NCI-H526 treated with DMSO at 0.1 percent for 48 hours (cell line): ENCODE results near the gene RELN.

Experiments used
- DNase-seq: peaks from one replicate; lab custom pipeline; 2025; lab: John Stamatoyannopoulos, UW

RELN gene

DNA sequence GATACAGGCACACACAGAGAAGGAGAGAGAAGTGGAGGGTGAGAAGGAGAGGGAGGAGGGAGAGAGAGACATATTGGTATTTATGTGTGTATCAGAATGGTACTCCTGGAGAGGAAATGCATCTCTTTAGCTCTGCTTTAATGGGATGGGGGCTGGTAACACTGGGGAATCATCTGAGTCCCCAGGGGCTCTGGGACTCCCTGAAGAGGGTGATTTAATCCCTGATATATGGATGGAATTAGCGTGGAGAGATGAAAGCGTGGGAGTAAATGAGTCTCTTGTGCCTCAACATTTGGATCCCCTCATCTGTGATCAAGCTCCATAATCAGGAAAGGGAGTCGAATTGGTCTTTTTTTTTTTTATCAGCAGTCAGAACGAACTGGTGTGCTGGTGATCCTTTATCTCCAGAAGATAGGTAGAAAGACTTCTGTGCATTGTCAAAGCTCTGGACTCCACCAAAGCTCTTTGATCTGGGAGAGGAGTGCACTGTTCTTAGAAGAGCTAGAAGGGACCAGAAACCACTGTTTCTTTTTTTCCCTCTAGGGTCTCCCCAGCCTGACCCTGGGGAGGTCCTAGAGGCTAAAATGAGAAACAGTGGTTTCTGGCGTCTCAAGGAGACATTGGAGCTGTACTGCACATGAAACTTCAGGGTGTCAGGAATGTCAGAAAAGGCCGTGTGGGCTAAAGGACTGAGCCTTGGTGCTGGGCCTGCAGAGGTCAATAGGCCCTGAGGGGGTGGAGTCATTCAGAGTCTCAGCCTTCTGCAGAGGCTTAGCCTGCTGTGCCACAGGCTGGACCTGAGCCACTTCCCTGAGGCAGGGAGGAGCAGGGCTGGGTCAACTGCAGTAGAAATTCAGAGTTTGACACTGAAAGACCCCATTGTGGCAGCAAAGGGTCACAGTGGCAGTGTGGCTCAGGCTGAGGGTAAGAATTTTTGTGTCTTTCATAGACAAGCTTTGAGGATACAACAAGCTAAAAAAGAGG lies 309.0 kb downstream of the RELN start:
- no peak for DNase-seq

DNA sequence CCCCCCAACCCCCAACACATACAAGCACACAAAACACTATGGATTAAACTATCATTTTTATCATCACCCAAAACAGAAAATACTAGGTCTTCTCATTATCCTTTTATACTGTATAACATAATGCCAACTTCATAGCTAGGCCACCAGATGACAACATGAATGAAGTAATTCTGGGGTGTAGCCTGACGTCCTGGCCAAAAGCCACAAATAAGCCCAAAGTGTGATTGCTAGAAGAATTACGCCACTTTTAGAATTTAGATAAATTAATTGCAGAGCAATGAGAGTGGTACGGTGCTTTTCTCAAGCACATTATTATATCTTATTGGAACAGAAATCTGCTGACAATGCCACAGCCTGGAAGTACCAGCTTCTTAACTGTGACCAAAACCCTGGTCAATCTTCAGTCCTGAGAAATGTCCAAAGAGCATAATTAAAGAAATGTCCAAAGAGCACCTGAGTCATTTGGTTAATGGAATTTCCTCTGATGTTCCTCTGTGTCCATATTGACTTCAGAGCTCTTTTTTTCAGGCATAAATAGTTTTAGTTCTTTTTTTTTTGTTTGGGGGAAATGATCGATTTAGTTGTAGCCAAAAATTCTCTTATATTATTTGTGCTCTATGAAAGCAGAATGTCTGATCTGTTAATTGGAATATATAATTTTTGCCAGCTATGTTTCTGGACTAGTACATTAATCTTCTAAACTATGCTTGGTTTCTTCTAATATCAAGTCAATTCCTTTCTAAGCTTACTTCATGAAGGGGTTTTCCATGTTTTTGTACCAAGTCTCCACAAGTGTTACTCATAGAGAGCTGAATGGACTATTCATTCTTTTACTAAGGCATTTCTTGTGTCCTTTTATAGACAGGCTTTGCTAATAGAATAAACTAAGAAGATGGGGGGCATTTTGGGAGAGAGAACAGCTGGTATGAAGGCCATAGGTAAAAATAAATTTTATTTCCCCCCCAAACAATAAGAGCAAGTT lies 310.0 kb downstream of the RELN start:
- no peak for DNase-seq

DNA sequence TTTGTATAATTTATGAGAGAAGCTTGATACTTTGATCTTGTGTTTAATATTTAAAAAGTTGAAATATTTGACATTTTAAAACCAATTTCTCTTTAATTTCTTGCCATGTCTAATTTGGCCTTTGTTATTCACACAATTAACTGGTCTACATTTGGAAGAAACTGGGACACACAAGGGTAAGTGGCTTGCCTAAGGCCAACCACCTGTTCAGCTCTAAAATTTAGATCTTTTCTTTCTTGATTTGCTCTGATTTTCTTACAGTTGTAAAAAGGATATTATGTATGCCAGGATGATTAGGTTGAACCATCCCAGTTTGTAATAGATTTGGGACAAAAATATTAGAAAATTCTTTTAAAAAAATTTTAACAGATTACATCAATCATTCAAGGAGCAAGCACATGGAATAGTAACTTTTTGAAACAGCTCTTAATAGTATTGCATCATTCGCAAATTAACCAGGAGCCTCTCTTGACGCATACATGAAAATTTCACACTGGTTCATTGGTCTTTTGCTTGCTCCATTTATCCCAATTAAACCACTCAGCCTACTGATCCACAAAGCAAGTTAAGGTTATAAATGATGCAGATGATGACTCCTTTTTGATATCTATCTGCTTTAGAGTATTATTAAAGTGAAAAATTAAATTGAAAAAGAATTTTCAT lies 321.0 kb downstream of the RELN start:
- no peak for DNase-seq

DNA sequence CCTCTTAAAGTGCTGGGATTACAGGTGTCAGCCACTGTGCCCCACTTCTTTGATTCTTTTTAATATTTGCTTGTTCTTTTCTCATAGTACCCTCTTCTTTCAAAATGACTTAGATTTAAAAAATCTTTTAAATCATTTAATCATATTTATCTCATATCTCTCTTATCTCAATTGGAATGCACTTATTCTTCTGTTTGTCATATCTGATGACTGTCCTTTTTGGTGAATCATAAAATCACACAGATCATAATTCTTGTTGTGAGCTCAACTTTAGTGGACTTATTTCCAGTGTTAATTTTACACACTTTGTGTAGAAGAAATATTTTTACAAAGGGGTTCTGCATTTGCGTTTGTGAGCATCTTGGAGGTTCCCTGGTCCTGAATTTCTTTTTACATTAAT lies 323.1 kb downstream of the RELN start:
- no peak for DNase-seq

DNA sequence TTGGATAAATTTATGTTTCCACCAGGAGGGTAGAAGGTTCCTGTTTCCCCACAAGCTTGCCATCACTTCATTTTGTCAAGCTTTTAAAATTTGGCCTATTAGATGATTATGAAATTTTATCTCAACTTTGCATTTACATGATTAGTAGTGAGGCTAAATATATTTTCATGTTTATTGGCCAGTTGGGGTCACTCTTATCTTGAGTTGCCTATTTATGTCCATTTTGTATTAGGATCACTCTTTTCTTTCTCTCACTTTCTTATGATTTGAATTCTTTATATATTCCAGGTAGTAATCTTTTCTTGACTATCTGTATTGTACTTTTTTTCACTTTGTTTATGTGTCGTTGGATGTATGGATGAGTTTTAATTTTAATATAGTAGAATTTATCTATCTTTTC lies 324.9 kb downstream of the RELN start:
- DNase-seq: no peak

DNA sequence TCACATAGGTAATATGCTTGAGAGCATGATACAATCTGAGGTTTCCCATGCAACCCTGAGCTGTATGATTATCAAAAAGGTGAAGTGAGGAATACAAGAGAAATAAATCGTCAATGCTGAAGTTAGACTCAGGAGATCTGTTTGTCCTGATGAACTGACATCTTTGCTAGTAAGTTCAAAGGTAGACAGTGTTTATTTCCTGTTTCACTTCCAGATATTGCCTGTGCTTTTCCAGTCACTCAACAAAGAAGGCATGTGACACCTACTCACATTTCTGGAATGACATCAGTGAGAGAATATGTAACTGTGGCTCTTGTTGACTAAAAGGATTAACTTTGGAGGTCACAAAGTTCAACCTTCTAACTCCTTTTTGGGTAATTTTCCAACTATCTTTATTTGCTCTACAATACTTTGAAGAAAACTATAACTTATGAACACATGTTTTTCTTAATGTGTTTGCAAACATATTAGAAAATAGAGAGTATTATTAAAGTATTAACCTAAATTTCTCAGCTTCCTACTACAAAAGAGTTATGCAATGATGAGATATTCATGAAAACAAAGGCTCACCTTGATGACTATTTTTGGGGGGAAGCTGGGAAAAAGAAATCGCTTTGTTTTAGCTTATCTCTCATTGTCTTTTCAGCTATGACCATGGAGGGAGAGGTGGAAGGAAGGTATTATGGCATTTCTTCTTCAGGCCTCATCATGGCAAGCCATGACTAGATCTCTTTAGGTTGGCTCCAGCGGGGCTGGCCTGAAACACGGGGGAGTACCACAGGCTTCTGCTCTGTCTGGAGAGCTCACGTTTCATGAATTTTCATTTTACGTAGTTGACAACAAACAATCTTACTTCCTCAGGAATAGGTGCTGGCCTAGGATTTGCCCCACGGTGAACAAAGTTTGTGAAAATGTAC lies 328.7 kb downstream of the RELN start:
- no peak for DNase-seq

DNA sequence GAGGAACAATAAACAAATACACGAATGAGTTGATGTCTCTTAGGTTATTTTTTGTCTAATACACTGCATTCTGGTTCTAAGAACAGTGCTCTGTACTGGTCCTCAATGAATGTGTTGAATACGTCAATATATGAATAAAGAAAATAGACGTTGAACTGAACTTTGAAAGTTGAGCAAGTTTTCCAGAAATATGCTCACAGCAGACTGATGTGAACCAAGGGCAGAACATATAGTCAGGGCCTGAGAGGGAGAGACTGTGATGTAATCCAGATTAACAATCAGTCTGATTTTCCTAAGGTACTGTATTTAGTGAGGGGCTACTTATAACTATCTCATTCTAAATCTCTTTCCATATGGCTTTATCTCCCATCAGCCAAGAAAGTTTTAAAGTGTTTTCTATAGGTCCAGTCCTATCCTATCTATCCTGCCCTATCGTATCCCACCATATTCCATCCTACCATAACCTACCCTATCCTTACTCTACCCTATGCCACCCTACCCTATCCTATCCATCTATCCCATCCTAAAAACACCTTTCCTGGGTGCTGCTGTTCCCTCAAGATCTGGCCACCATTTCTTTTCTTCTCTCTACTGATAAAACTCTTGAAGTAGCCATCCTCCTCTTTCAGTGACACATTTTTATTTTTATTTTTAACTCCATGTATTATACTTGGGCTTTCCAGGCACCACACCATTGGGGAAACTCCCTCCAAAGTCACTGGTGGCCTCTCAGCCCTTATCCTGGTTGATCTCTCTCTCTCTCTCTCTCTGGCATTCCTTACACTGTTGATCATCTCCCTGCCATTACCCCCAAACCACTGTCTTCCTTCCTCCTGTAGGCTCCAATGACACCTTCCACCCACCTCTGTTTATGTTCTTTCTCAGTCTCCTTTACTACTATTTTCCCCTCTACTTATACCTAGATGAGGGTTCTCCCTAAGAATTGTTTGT lies 331.1 kb downstream of the RELN start:
- DNase-seq: no peak

DNA sequence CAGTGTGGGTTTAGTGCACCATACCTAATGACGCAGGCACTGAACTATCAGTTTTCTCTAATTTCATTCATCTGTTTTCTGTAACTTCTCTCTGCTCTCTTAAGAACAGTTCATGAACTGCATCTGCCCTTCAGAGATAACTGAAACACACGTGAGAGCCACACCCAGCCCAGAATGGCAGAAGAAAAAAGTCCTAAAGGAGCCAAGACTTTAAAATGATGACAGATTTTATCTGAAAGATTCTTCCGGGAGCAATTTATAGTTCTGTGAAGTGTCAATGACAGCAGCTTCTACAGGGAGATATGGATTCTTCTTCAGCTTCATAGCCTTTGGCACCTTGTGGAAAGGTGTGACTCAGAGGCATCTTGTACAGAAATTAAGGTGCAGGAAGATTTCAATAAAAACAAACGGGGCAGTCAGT lies 332.0 kb downstream of the RELN start:
- no peak for DNase-seq

DNA sequence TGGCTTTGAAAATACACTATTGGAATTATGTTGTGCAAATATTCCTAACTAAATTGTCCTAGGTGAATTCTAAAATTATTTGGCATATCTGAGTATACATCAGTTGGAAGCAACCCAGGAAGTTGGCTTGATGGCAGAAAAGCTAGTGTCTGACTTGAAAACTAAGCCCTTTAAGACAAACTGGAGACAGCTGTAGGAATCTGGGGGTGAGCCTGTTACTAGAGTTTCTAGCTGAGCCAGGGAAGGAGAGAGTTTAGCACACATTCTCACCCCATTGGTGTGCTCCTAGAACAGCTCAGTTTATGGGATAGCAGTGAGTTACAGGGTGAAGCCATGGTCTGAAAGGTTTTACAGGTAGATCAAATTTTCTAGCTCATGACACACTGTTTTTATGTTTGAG lies 333.2 kb downstream of the RELN start:
- DNase-seq: no peak

DNA sequence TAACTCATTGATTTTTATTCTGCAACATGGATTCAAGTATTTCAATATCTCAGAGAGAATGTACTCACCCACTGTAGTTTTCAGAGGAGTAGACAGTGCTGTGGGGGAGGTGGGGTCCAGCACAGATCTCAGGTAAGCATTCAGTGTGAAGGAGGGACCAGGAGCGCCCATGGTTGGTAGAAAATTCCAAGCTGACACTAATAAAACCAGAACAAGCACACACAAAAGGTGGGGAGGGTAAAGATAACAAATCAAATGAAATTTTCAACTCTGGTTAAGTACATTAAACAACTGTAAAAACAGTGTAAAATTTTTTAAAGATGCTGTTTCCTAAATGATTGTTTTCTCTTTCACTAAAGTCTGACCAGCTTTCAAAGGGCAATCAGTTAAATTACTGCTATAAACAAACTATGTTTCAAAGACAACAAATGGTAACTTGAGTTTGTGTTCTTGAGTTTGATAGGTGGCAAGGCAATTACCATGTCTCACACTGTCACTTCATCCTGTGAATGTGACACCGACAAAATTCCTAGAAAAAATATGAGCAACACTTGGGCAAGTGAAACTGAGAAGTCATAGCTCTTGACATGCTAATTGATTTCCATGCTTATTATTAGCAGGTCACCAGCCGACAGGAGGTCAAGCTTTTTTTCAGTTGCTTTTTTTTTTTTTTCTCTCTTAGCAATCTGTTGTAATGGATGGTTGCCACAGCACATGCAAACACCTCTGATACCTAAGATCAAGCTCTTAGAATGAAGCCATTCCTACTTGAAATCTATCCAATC lies 337.7 kb downstream of the RELN start:
- DNase-seq: no peak

DNA sequence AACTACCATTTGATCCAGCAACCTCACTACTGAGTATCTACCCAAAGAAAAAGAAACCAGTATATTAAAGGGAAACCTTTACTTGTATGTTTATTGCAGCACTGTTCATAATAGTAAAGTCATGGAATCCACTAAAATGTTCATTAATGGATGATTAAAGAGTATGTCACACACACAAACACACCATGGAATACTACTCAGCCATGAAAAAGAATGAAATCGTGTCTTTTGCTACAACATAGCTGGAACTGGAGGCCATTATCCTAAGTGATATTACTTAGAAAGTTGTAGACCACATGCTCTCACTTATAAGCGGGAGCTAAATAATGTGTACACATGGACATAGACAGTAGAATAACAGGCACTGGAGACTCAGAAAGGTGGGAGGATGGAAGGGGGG lies 340.4 kb downstream of the RELN start:
- DNase-seq: no peak

DNA sequence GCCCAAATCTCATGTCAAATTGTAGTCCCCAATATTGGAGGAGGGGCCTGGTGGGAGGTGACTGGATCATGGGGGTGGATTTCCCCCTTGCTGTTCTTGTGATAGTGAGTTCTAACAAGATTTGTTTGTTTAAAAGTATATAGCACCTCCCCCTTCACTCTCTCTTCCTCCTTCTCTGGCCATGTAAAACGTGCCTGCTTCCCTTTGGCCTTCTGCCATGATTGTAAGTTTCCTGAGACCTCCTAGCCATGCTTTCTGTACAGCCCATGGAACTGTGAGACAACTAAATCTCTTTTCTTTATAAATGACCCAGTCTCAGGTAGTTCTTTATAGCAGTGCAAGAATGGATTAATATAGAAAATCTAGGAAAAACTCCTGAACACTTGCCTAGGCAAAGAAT lies 341.3 kb downstream of the RELN start:
- no peak for DNase-seq

DNA sequence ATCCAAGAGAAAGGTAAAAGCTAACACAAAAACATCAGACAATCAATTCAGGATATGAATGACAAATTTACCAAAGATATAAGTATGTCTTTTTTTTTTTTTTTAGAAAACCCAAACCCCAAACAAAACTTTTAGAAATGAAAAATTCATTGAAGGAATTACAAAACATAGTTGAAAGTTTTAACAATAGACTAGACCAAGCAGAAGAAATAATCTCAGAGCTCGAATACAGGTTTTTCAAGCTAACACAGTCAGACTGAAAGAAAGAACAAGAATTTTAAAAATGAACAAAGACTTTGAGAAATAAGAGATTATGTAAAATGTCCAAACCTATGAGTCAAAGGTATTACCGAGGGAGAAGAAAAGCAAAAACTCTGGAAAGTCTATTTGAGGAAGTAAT lies 345.1 kb downstream of the RELN start:
- DNase-seq: no peak

DNA sequence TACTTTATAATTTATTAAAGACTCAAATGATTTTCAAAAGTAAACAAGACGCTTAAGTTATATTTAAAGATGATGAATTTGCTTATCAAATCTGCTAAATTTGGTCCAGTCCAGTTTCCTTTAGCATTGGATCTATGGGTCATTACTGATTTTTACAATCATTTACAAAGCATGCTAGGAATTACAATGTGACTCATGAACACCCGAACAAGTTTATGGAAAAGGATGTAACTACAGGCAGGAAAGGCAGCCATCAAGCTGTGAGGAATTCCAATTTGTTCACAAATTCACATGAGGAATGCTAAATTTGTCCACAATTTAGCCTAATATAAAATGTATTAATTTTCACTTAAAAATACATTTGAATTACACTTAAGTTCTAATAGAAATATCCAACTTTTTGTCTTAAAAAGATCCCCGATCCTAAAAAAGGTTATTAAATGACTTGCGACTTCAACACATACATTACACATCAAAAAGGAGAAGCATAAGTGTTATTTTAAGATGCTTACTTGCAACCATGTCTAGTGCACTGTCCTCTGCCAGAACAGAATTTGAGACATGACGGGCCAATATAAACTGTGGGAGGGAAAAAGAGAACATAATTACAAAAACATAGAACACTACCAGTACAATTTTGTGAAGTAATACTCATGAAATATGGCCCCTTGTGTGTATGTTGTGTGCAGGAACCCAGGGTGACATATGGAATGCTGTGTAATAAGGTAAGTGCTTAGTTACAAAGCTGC lies 349.3 kb downstream of the RELN start:
- no peak for DNase-seq

DNA sequence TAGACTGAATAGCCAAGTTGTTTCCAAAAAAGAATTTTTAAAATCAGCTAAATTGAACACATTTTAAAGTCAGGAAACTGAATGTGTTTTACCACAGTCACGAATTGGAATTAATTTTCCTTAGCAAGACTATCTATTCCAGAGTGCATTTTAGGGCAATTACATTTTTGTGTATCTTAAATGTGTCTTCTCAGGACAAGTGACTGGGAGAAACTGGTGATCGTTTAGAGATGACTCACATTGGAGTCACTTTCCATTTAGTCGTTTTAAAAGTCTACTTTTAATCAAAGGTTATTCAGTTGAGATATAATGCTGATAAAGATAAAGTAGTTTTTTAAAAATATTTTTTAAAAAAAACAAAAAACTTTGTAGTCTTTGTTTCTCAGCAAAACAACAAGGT lies 351.7 kb downstream of the RELN start:
- no peak for DNase-seq

DNA sequence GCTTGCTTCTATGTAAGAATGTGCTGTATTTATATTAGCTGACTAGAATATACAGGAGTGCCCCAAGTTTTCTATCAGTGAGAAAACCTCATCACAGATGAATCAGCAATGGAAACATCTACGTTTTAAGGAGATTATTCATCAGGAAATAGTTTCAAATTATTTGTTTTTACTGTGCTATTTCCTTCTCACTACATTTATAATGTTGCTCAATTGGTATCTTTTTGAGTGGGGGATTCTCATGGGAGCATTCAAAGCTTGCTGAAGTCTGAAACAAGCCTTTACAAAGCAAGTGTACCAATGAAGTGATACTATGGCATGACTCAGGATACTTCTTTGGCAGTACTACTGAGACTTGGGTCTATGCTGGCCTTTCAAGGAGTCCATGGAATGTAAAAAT lies 352.4 kb downstream of the RELN start:
- DNase-seq: no peak

DNA sequence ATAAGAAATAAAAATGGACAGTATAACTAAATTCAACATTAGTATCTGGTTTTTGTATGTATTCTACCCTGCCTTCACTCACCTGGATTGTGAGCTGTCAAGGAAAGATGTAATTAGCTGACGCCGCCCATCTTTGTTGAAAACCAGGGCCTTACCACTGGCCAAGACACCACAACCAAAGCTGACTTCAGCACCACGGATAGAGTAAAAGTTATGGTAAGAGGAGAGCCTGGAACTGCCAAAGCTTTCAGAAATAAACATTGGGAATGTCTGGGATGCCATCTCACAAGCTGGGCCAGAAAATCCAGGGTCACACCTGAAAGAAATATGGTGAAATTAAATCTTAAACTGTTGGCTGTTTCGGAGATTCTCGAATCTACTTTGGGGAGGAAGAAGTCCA lies 353.3 kb downstream of the RELN start:
- DNase-seq: no peak

DNA sequence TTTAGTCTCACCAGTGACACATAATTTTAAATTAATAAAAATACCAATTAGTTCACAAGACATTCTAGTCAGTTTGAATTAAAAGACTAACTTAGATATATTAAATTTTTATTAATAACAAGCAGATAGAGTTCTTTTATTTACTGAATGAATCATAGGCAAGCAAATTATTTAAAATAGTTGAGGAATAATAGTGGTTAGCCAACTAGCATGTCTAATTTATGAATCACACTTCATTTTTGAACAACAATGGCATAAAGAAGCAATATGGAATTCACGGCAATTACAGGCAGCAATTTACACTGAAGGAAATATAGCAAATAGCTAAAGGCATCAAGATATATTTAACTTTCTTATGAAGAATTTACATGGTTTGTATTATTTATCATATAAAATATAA lies 356.5 kb downstream of the RELN start:
- DNase-seq: no peak
